ENCODE data around the gene NEK3. TPM values are rescaled to one million over a fixed set of nuclear protein-coding genes. Genes with fewer than 3 reads are reported as not detected.
A peak's percentile ranks its signal among the peaks of the same experiment; 100 is the strongest.

NEK3 gene
- total and polyA plus RNA-seq, 7 donors: 8.7 to 26.5 (median 21.0) TPM

DNA sequence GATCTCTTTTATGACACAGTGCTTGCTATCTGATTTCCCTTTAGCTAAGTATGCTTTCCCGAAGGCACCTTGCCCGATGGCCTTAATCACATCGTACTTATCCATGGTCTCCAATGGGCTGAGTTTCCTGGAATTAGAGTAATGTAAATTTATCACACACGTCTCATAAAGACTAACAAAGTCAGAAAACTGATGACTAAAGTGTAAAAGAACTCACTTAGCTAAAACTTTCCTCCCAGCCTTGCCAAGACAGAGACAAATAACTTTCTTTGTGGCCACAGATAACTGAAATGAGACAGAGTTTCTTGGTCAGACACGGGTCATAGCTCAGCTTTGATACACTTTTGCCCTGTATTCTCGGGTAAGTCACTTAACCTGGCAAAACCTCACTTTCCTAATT lies 32.0 kb downstream of the NEK3 start:
- no peak for DNase-seq
- TF ChIP-seq EP300 (IDR thresholded peaks at IDR 0.05) (no peak), POLR2A (IDR thresholded peaks at IDR 0.05) (no peak), POLR2AphosphoS5 (IDR thresholded peaks at IDR 0.05) (no peak)
- TF ChIP-seq, protein P1, sequence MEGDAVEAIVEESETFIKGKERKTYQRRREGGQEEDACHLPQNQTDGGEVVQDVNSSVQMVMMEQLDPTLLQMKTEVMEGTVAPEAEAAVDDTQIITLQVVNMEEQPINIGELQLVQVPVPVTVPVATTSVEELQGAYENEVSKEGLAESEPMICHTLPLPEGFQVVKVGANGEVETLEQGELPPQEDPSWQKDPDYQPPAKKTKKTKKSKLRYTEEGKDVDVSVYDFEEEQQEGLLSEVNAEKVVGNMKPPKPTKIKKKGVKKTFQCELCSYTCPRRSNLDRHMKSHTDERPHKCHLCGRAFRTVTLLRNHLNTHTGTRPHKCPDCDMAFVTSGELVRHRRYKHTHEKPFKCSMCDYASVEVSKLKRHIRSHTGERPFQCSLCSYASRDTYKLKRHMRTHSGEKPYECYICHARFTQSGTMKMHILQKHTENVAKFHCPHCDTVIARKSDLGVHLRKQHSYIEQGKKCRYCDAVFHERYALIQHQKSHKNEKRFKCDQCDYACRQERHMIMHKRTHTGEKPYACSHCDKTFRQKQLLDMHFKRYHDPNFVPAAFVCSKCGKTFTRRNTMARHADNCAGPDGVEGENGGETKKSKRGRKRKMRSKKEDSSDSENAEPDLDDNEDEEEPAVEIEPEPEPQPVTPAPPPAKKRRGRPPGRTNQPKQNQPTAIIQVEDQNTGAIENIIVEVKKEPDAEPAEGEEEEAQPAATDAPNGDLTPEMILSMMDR (IDR thresholded peaks at IDR 0.05): no peak
- intact Hi-C loops (cut with DNase I): loop anchor here (2.0 to 10.0 kb wide), 7 partner anchors 127 to 983 kb away; partner anchors contain the start of genes INTS6 and TMEM272
- Histone ChIP-seq H3K27ac (peak overlapping the region in 3 of 4 donors; percentile 56 to 65 (median 61)), H3K27me3 (no peaks in the 10 kb centered on the region), H3K4me3 (peak overlapping the region in 1 of 4 donors; percentile 74), H3K36me3 (peaks cover 0 to 15% (median 2%) of the 10 kb centered on the region in 4 donors), H3K4me1 (peaks cover 0 to 22% (median 20%) of the 10 kb centered on the region in 4 donors), H3K9me3 (no peaks in the 10 kb centered on the region)
- 53 to 57% methylated on average over 6 of the region's 6 CpGs for WGBS, 2 donors

DNA sequence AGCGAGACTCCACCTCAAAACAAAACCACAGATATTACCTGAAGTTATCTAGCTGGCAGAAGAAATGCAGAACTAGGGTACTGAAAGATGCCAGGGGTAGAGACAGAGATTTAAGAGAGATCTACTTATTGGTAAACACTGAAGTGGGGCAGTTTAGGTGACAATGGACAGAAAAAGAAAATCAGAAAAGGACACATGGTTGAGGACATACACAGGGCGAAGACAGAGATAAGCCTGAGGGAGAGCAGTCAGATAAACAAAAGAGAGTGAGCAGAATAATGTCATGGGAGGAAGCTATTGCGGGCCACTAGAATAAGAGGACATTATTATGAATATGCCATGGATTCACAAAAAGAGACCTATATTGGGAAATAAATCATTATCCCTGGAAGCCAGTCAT lies 33.9 kb downstream of the NEK3 start:
- intact Hi-C loops (cut with DNase I): loop anchor here (5.0 to 10.0 kb wide), 5 partner anchors 193 to 981 kb away; partner anchors contain the start of gene INTS6
- Histone ChIP-seq H3K4me1 (peaks cover 0 to 22% (median 20%) of the 10 kb centered on the region in 4 donors), H3K9me3 (no peaks in the 10 kb centered on the region), H3K36me3 (no peaks in the 10 kb centered on the region), H3K4me3 (no peak overlapping the region), H3K27ac (no peak overlapping the region), H3K27me3 (no peaks in the 10 kb centered on the region)
- TF ChIP-seq POLR2AphosphoS5 (IDR thresholded peaks at IDR 0.05) (no peak), POLR2A (IDR thresholded peaks at IDR 0.05) (no peak), EP300 (IDR thresholded peaks at IDR 0.05) (no peak)
- TF ChIP-seq, protein P1 (IDR thresholded peaks at IDR 0.05): no peak
- 92 to 94% methylated on average over 3 of the region's 3 CpGs for WGBS, 2 donors
- DNase-seq: no peak

DNA sequence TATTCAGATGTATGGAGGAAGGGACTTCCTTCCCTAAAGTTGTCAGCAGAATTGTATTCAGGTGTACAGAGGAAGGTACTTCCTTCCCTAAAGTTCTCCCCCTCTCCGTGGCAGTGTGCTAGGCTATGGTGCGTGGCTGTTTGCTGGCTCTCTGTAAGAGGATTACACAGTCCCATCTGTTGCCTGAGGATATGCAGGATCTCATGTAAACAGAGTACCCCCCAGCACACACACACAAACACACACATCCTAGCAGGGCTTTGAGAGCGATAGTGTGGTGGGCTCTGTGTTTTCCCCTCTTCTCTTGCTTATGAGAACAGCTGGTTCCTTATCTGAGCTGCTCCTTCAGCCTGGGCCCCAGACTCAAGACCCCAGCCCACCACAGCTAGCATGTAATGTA lies 40.8 kb downstream of the NEK3 start:
- H3K27me3 ChIP-seq: no peaks in the 10 kb centered on the region
- 58 to 76% methylated on average over 3 of the region's 3 CpGs for WGBS, 2 donors
- no peak for DNase-seq
- H3K4me3 ChIP-seq: no peak overlapping the region
- intact Hi-C loops (cut with DNase I): no loop called here
- no peak overlapping the region for H3K27ac ChIP-seq
- no peaks in the 10 kb centered on the region for H3K36me3 ChIP-seq
- no peaks in the 10 kb centered on the region for H3K9me3 ChIP-seq
- no peak for TF ChIP-seq EP300 (IDR thresholded peaks at IDR 0.05)
- no peak for TF ChIP-seq POLR2AphosphoS5 (IDR thresholded peaks at IDR 0.05)
- no peak for TF ChIP-seq POLR2A (IDR thresholded peaks at IDR 0.05)
- TF ChIP-seq, protein P1 (IDR thresholded peaks at IDR 0.05): no peak
- no peaks in the 10 kb centered on the region for H3K4me1 ChIP-seq

DNA sequence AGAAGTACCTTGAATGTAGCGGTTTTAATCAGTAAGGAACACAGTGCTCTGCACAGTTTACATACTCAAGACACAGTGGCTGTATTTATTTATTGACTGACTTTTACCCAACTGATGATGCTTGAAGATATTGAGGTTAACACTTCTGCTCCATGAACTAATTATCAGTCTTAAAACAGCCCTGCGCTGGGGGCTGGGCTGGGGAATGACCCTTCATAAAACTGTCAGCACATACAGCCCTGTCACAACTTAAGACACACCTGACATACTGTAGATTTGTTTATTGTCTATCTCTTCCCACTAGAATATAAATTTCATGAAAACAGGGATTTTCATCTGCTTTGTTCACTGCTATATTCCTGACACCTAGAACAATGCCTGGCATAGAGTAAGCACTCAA lies 41.3 kb downstream of the NEK3 start:
- TF ChIP-seq POLR2AphosphoS5 (IDR thresholded peaks at IDR 0.05) (no peak), EP300 (IDR thresholded peaks at IDR 0.05) (no peak), POLR2A (IDR thresholded peaks at IDR 0.05) (no peak)
- TF ChIP-seq, protein P1 (IDR thresholded peaks at IDR 0.05): no peak
- no peak for DNase-seq
- no peaks in the 10 kb centered on the region for H3K4me1 ChIP-seq
- intact Hi-C loops (cut with DNase I): no loop called here
- H3K27me3 ChIP-seq: no peaks in the 10 kb centered on the region
- H3K36me3 ChIP-seq: no peaks in the 10 kb centered on the region
- no peak overlapping the region for H3K27ac ChIP-seq
- 89 to 92% methylated on average over 2 of the region's 2 CpGs for WGBS, 2 donors
- H3K9me3 ChIP-seq: no peaks in the 10 kb centered on the region
- H3K4me3 ChIP-seq: no peak overlapping the region

DNA sequence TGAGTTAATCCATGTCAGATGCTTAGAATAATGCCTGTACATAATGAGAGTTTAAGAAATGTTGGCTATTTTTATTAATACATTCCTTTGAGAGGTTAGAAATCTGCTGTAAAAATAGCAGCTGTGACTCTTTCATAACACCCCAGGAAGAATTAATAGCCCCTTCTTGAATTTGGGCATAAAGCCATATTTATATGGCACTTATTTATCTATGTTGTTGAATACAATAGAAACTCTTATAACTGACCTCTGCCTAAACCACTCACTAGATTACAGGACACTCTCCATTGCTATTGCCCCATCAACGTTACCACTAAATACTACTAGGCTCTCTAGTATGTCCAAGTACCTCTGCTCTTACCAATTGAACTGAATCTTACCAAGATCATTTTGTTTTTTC lies 46.8 kb downstream of the NEK3 start:
- no peaks in the 10 kb centered on the region for H3K4me1 ChIP-seq
- no peak overlapping the region for H3K27ac ChIP-seq
- H3K9me3 ChIP-seq: no peaks in the 10 kb centered on the region
- no peak for DNase-seq
- TF ChIP-seq POLR2AphosphoS5 (IDR thresholded peaks at IDR 0.05): no peak
- no peak for TF ChIP-seq POLR2A (IDR thresholded peaks at IDR 0.05)
- TF ChIP-seq EP300 (IDR thresholded peaks at IDR 0.05): no peak
- TF ChIP-seq, protein P1 (IDR thresholded peaks at IDR 0.05): no peak
- H3K4me3 ChIP-seq: no peak overlapping the region
- intact Hi-C loops (cut with DNase I): no loop called here
- no peaks in the 10 kb centered on the region for H3K36me3 ChIP-seq
- H3K27me3 ChIP-seq: no peaks in the 10 kb centered on the region
- 73 to 81% methylated on average over 1 of the region's 1 CpG for WGBS, 2 donors

Data from sigmoid colon (tissue), 7 donors.